Peyer's patch (tissue), 4 donors: ENCODE measurements around the gene CHRNG. TPM values are rescaled to one million over a fixed set of nuclear protein-coding genes. Genes with fewer than 3 reads are reported as not detected.

Source experiments
- DNase-seq, 3 donors: peaks; one replicate each; pipeline ENCODE4 v3.0.0-alpha.2; 2017 to 2019
- H3K27ac ChIP-seq, 4 donors: fragments of 200-600 bp; sonication (generic); one replicate each; pipeline ENCODE4 v1.5.1; 2016 to 2019
- H3K27me3 ChIP-seq, 2 donors: fragments of 200-600 bp; sonication (generic); one replicate each; pipeline ENCODE4 v1.5.1; 2019
- H3K36me3 ChIP-seq, 3 donors: fragments of 200-600 bp; sonication (generic); one replicate each; pipeline ENCODE4 v1.5.1; 2016 to 2019
- H3K4me1 ChIP-seq, 4 donors: fragments of 200-600 bp; sonication (generic); one replicate each; pipeline ENCODE4 v1.5.1; 2016 to 2019
- H3K4me3 ChIP-seq, 4 donors: fragments of 200-600 bp; sonication (generic); 1 replicate in 3 of 4; 2 replicates in 1 of 4; pipeline ENCODE4 v1.5.1; 2016 to 2019; ENCODE audit warnings: mild to moderate bottlenecking in 1 of 4
- H3K9me3 ChIP-seq, 4 donors: fragments of 200-600 bp; sonication (generic); one replicate each; pipeline ENCODE4 v1.5.1; 2016 to 2019; ENCODE audit warnings: mild to moderate bottlenecking in 1 of 4
- POLR2A ChIP-seq, 2 donors: fragments of 450-650 bp; IDR thresholded peaks; one replicate each; pipeline ENCODE4 v1.5.1; 2017; ENCODE audit warnings: antibody characterized with exemption in 2 of 2, mild to moderate bottlenecking in 2 of 2, moderate library complexity in 2 of 2
- total RNA-seq, 4 donors: library from RNA; depleted of rRNA; stranded (reverse); fragments of >200 nt; gene quantifications; one replicate each; pipeline ENCODE4 v1.1.0, GENCODE V29; 2016
- TF ChIP-seq, protein P1 (sequence below), 6 experiments: fragments of 450-650 bp in 4 of 6; fragments of 200-600 bp in 2 of 6; sonication (generic) in 1 of 6; IDR thresholded peaks; one replicate each; pipeline ENCODE4 v1.5.1; 2017 to 2019; ENCODE audit warnings: antibody characterized with exemption in 6 of 6, mild to moderate bottlenecking in 3 of 6, moderate library complexity in 1 of 6

CHRNG gene
- total RNA-seq, 4 donors from 2014 or later = not detected

DNA sequence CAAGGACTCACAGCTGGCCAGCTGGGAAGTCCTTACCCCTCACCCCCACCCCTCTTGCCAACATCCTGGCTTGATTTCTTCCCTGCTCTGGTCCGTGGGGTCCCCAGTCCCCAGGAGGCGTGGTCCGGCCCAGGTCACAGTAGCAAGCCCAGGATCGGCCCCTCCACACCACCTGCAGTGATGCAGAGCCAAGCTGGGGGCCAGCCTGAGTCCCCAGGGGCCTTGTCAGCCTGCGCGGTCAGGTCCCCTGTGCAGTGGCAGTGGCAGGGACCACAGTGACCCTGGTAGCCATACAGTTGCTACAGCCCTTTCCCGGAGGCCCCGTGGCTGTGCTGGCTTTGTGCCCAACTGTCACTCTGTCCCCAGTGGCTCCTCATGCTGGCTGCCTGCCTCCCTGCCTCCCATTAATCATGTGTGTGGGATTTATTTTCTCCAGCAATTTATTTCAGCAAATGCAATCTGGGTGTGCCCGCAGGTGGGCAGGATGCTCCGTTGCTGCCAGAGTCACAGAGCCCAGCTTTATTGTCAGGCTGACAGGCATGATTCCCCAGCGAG, 28.1 kb upstream of the CHRNG start:
- TF ChIP-seq POLR2A (IDR thresholded peaks at IDR 0.05) = no peak
- TF ChIP-seq, protein P1, sequence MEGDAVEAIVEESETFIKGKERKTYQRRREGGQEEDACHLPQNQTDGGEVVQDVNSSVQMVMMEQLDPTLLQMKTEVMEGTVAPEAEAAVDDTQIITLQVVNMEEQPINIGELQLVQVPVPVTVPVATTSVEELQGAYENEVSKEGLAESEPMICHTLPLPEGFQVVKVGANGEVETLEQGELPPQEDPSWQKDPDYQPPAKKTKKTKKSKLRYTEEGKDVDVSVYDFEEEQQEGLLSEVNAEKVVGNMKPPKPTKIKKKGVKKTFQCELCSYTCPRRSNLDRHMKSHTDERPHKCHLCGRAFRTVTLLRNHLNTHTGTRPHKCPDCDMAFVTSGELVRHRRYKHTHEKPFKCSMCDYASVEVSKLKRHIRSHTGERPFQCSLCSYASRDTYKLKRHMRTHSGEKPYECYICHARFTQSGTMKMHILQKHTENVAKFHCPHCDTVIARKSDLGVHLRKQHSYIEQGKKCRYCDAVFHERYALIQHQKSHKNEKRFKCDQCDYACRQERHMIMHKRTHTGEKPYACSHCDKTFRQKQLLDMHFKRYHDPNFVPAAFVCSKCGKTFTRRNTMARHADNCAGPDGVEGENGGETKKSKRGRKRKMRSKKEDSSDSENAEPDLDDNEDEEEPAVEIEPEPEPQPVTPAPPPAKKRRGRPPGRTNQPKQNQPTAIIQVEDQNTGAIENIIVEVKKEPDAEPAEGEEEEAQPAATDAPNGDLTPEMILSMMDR (IDR thresholded peaks at IDR 0.05) = no peak
- H3K4me1 ChIP-seq = no peaks in the 10 kb centered on the region
- no peaks in the 10 kb centered on the region for H3K27me3 ChIP-seq
- no peaks in the 10 kb centered on the region for H3K36me3 ChIP-seq
- H3K9me3 ChIP-seq = no peaks in the 10 kb centered on the region
- H3K27ac ChIP-seq = no peak overlapping the region
- H3K4me3 ChIP-seq = no peak overlapping the region
- DNase-seq = no peak

DNA sequence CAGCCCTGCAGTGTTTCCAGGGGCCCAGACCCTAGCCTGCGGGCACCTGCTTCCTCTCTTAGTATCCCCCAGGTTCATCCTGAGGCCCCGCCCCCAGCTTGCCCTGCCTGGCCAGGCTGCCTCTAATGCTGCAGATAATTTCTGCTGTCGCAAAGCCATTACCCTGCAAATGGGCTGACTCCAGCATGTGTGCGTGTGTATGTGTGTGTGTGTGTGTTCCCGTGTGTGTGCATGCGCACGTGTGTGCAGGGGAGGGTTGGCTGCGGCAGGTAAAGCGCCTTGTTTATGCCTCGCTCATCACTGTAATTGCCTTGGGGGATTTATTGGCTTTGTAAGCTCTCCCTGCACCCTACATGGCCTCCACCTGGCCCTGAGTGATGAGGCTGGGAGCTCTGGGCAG, 26.9 kb upstream of the CHRNG start:
- Histone ChIP-seq H3K9me3 (no peaks in the 10 kb centered on the region), H3K27ac (no peak overlapping the region), H3K36me3 (no peaks in the 10 kb centered on the region), H3K4me3 (no peak overlapping the region), H3K27me3 (no peaks in the 10 kb centered on the region), H3K4me1 (no peaks in the 10 kb centered on the region)
- no peak for DNase-seq
- TF ChIP-seq, protein P1 (IDR thresholded peaks at IDR 0.05) = no peak
- no peak for TF ChIP-seq POLR2A (IDR thresholded peaks at IDR 0.05)

DNA sequence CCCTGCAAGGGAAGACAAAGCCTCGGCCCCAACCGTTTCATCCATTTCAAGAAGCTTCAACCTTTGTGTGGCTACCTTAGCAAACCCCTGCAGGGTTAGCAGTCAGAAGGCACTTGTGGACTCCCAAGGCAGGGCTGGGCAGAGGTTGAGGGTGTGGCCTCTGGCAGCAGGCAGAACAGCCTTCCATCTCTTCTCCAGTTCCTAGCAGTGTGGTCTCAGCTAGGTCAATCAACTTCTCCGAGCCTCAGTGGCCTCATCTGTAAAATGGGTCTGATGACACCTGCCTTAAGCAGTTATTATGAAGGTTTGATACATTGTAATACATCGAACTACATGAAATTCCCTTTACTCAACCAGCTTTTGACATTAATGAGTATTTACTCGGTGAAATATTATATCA, 26.1 kb upstream of the CHRNG start:
- TF ChIP-seq, protein P1 (IDR thresholded peaks at IDR 0.05) = no peak
- no peak for TF ChIP-seq POLR2A (IDR thresholded peaks at IDR 0.05)
- DNase-seq = no peak
- H3K4me3 ChIP-seq = no peak overlapping the region

DNA sequence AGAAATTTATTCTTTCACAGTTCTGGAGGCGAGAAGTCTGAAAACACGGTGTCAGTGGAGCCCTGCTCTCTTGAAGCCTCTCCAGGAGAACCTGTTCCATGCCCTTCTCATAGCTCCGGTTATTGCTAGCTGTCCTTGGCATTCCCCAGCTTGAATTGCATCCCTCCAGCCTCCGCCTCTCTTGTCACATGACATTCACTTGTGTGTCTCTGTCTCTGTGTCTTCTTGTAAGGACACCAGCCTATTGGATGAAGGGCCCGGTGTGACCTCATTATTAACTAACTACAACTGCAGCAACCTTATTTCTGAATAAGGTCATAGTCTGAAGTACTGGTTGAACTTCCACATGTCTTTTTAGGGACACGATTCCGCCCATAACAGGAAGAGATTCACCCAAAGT, 23.9 kb upstream of the CHRNG start:
- DNase-seq = peak in 1 of 3 donors; percentile 54
- no peaks in the 10 kb centered on the region for H3K27me3 ChIP-seq
- TF ChIP-seq, protein P1 (IDR thresholded peaks at IDR 0.05) = no peak
- TF ChIP-seq POLR2A (IDR thresholded peaks at IDR 0.05) = no peak
- H3K4me3 ChIP-seq = no peak overlapping the region
- no peaks in the 10 kb centered on the region for H3K36me3 ChIP-seq
- H3K4me1 ChIP-seq = no peaks in the 10 kb centered on the region
- H3K27ac ChIP-seq = peak overlapping the region in 1 of 4 donors; percentile 69
- no peaks in the 10 kb centered on the region for H3K9me3 ChIP-seq

More for the DNA sequence above, 26.1 kb upstream of the CHRNG start:
- Histone ChIP-seq H3K9me3 (no peaks in the 10 kb centered on the region), H3K27me3 (no peaks in the 10 kb centered on the region), H3K4me1 (no peaks in the 10 kb centered on the region), H3K27ac (no peak overlapping the region), H3K36me3 (no peaks in the 10 kb centered on the region)

DNA sequence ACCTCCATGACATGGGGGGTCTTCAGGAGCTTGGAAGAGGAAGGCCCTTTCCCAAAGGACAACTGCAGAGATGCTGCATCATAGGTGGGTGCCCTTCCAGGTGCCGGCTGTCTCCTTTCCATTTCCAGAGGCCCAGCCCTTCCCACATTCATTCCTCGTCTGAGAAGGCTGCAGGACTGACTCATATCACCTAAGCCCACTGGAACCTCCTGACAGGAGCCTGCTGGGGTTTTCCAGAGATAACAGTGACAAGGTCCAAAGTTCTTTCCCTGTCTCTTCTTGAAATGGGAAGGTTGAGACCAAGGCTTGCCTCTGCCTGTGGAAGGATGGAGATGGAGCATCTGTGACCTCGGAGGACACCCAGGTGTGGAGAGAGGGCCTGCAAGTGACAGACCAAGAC, 22.9 kb upstream of the CHRNG start:
- no peak for DNase-seq
- no peak for TF ChIP-seq POLR2A (IDR thresholded peaks at IDR 0.05)
- TF ChIP-seq, protein P1 (IDR thresholded peaks at IDR 0.05) = no peak
- H3K4me1 ChIP-seq = no peaks in the 10 kb centered on the region
- H3K36me3 ChIP-seq = no peaks in the 10 kb centered on the region
- H3K27me3 ChIP-seq = no peaks in the 10 kb centered on the region
- H3K9me3 ChIP-seq = no peaks in the 10 kb centered on the region
- H3K4me3 ChIP-seq = no peak overlapping the region
- peak overlapping the region in 1 of 4 donors; percentile 69 for H3K27ac ChIP-seq

DNA sequence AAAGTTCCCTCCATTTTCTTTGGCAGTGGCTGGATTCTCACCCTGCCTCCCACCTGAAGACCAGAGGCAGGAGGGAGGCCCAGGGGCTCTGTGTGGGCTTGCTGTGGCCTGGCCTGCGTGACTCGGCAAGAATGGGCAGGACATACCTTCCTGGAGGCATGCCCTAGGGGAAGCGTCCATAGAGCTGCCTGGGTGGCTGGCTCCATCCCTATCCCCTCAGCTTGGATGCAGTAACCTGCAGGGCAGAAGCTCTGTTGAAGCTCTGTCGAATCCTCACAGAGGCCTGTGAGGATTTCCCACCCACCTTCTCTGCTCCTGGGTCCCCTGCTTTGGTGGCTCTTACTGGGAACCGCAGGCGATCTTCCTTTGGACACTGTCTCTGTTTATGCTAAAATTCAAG, 20.6 kb upstream of the CHRNG start:
- no peak overlapping the region for H3K27ac ChIP-seq
- no peak for DNase-seq
- H3K9me3 ChIP-seq = no peaks in the 10 kb centered on the region
- H3K27me3 ChIP-seq = peaks cover 0 to 17% of the 10 kb centered on the region in 2 donors
- H3K36me3 ChIP-seq = no peaks in the 10 kb centered on the region
- H3K4me3 ChIP-seq = no peak overlapping the region
- H3K4me1 ChIP-seq = peaks cover 0 to 21% (median 13%) of the 10 kb centered on the region in 4 donors
- TF ChIP-seq POLR2A (IDR thresholded peaks at IDR 0.05) = no peak
- TF ChIP-seq, protein P1 (IDR thresholded peaks at IDR 0.05) = no peak
